Measurements from ENCODE around the gene CERS2. TPM values are rescaled to one million over a fixed set of nuclear protein-coding genes. Genes with fewer than 3 reads are reported as not detected.

CERS2 gene
- total and polyA plus RNA-seq, 2 of the 13 experiments (the other 11 are each of a cell fraction or from before 2014, with no cell fraction given), result 269 to 298 TPM

- TF ChIP-seq RFX3 (CRISPR knock-in tag; IDR thresholded peaks at IDR 0.05), result no peak
- TF ChIP-seq ZNF282 (IDR thresholded peaks at IDR 0.05; ENCODE audit: partially characterized antibody), result no peak
- TF ChIP-seq PITX1 (CRISPR knock-in tag; IDR thresholded peaks at IDR 0.05), result no peak; the same call in 1 of the 2 replicates
- TF ChIP-seq ATF5 (CRISPR knock-in tag; IDR thresholded peaks at IDR 0.05; ENCODE audit: low read depth), result no peak
- TF ChIP-seq PRPF4 (IDR thresholded peaks at IDR 0.05; ENCODE audit: low read depth, low read length, poor library complexity, severe bottlenecking), result no peak
- TF ChIP-seq CHD2 (IDR thresholded peaks at IDR 0.05; ENCODE audit: low read depth, low read length), result no peak
- no peak for TF ChIP-seq HNRNPK (IDR thresholded peaks at IDR 0.05; ENCODE audit: low read depth, low read length, poor library complexity, severe bottlenecking)
- TF ChIP-seq THRA (CRISPR knock-in tag; IDR thresholded peaks at IDR 0.05; ENCODE audit: borderline replicate concordance), result peak; percentile 11; the same call in 1 of the 2 replicates
- no peak for TF ChIP-seq ZNF605 (CRISPR knock-in tag; IDR thresholded peaks at IDR 0.05)
- TF ChIP-seq ZBTB39 (CRISPR knock-in tag; IDR thresholded peaks at IDR 0.05), result no peak; the same call in 1 of the 2 replicates
- no peak for TF ChIP-seq REST (IDR thresholded peaks at IDR 0.05; ENCODE audit: borderline replicate concordance in 1 of 2, low read depth in 1 of 2, low read length in 2 of 2)
- no peak for TF ChIP-seq DNMT3B (CRISPR knock-in tag; conservative IDR thresholded peaks at IDR 0.05)
- TF ChIP-seq CHCHD3 (CRISPR knock-in tag; IDR thresholded peaks at IDR 0.05), result no peak
- no peak for TF ChIP-seq ZNF121 (CRISPR knock-in tag; IDR thresholded peaks at IDR 0.05)
- TF ChIP-seq HNRNPL (IDR thresholded peaks at IDR 0.05; ENCODE audit: low read depth, low read length), result no peak
- TF ChIP-seq ZNF432 (CRISPR knock-in tag; IDR thresholded peaks at IDR 0.05; ENCODE audit: borderline replicate concordance), result no peak
- no peak for TF ChIP-seq TGIF2 (CRISPR knock-in tag; IDR thresholded peaks at IDR 0.05)
- TF ChIP-seq TFE3 (CRISPR knock-in tag; IDR thresholded peaks at IDR 0.05), result no peak
- 0 out of 2 replicates have a peak, but pooled peaks have one; percentile 19 for TF ChIP-seq ZNF709 (CRISPR knock-in tag; IDR thresholded peaks at IDR 0.05)
- TF ChIP-seq ZNF703 (CRISPR knock-in tag; IDR thresholded peaks at IDR 0.05; ENCODE audit: borderline replicate concordance), result peak; percentile 66; the same call in 1 of the 2 replicates
Measured at GRCh38 chr1:150971583-150972416, 2.8 kb downstream of the CERS2 start (continued).
